LHCN-M2 (cell line): ENCODE results near the gene FARS2. TPM values are rescaled to one million over a fixed set of nuclear protein-coding genes. Genes with fewer than 3 reads are reported as not detected.
"Not testable (repeated sequence)": the region's sequence is repeated elsewhere in the genome, so short reads cannot be mapped to it uniquely, and the experiment has no call there.

Experiments used
- DNase-seq: peaks from one replicate; pipeline ENCODE4 v3.0.0-alpha.2; 2012; ENCODE audit warnings: low read depth
- total RNA-seq: library from RNA; depleted of rRNA; stranded (reverse); fragments of >200 nt; gene quantifications from 2 replicates; pipeline ENCODE4 v1.2.3, GENCODE V29; 2014

The FARS2 gene
- total RNA-seq, 1 experiment from 2014 or later, result 11.5 TPM

DNA sequence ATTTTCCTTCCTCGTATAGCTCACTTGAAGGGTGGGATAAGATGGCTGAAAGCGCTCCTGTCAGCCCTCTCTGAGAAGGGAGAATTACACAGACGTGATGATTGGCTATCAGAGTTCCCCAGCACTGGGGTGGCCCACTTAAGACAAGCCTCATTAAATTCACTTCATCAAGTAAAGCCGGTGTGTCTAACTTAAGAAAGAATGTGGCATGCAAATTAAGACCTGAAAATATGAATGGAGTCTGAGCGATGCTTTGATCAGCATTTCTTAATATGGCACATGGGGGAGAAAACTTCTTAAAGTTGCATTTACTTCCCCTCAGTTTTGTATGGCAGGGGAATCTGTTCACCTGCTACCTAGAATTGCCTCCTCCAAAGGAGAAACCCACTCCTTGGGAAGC, 369.3 kb downstream of the FARS2 start:
- DNase-seq, result no peak

DNA sequence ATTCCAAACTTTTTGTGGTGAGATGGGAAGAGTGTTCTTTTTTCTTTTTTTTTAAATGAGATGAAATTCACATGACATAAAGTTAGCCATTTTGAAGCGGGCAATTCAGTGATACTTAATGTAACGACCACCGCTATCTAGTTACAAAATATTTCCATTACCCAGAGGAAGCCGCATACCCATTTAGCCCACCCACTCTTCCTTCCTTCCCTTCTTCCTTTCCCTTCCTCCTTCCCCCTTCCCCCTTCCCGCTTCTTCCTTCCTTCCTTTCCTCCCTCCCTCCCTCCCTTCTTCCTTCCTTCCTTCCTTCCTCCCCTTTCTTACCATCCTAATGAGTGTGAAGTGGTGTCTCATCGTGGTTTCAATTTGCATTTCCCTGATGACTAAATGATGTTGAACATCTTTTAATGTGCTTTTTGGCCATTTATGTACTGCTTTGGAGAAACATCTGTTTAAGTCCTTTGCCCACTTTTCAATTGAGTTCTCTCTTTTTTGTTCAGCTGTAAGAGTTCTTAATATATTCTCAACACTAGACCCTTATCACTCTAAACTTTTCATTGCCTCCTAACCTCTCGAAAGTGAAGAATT, 371.1 kb downstream of the FARS2 start:
- peak; percentile 11 for DNase-seq

DNA sequence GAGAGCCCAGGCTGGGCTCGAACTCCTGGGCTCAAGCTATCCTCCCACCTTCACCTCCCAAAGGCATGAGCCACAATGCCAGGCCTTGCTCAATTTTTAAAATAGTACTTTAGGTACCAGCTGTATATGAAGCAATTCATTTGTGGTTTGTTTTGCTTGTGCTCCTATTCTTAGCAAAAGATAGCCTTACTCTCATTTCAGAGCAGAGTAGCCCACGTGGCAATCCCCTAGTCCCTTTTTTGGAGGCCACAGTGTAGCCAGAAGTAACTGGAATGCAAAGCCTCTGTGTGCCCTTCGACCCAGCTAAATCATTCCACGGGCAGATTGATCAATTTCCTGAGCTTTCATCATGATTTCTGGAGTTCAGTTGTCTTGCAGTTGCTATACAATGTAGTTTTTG, 373.2 kb downstream of the FARS2 start:
- no peak for DNase-seq

DNA sequence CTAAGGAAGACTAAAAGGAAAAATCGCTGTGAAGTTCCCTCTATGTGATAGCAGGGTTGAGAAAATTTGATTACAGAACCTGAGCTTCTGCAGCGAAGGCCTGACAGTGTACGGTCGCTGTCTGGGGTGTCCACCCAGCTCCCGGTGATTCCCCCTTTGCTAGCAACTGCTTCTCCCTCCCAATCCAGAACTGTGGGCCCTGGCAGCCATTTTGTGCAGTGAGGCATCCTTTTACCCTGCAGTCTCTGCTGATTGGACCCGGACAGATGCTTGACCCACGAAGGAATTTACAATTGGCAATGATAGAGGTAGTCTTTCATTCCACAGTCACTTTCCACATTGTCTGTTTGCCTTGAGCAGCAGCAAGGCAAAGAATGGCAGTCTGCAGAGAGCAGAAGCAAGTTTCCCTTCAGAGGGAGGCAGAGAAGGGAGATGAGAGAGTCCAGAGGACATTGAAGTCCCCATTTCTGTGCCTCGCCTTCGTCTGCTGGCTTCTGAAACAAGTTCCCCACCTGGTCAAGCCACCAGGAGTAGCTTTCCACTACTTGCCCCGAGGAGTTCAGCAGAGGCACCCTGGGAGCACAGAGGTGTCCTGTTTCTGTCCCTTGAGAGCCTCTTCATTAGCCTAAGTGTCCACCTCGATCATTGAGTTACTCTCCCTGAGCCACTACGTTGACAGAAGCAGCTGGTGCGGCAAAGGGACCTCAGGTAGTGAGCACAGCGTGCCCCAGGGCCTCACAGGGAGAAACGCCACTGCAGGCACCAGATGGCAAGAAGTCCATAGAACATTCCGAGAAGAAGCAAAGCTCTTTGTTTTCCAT, 375.1 kb downstream of the FARS2 start:
- DNase-seq, result no peak

DNA sequence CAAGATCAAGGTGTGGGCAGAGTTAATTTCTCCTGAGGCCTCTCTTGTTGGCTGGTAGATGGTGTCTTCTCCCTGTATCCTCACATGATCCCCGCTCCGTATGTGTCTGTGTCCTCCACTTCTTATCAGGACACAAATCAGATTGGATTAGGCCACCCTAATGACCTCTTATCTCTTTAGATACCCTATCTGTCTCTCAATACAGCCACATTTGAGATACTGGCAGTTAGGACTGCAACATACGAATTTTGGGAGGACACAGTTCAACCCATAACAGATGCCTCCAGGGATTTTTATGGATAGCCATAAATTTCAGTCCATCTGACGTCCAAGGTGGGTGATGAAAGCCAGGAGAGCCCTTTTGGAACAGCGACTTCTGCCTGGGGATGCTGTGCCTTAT, 376.4 kb downstream of the FARS2 start:
- no peak for DNase-seq

GRCh38 chr6:5638666-5639065, 377.4 kb downstream of the FARS2 start:
- DNase-seq, result no peak

DNA sequence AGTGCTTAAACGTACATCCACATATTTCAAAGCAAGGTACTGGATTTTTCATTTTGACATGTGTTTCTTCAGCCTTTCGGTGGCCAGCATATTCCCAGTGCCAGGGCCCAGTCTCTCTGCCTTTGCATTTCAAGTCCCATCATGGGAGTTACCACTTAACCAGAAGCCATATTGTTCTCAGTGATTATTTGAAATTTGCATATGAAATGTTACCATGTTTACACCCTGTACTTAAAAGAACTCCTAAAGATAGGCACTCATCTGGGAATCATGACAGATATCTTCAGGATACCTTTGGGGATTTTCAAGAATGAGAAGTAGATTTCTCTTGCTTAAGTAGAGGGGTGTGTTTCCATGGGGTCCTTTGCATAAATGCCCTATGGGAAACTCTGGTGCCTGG, 377.9 kb downstream of the FARS2 start:
- no peak for DNase-seq

GRCh38 chr6:5640614-5641013, 379.3 kb downstream of the FARS2 start:
- DNase-seq, result no peak

GRCh38 chr6:5644523-5645185, 383.3 kb downstream of the FARS2 start:
- no peak for DNase-seq

- DNase-seq, result no peak
Observed at GRCh38 chr6:5645328-5646290, 384.3 kb downstream of the FARS2 start.

DNA sequence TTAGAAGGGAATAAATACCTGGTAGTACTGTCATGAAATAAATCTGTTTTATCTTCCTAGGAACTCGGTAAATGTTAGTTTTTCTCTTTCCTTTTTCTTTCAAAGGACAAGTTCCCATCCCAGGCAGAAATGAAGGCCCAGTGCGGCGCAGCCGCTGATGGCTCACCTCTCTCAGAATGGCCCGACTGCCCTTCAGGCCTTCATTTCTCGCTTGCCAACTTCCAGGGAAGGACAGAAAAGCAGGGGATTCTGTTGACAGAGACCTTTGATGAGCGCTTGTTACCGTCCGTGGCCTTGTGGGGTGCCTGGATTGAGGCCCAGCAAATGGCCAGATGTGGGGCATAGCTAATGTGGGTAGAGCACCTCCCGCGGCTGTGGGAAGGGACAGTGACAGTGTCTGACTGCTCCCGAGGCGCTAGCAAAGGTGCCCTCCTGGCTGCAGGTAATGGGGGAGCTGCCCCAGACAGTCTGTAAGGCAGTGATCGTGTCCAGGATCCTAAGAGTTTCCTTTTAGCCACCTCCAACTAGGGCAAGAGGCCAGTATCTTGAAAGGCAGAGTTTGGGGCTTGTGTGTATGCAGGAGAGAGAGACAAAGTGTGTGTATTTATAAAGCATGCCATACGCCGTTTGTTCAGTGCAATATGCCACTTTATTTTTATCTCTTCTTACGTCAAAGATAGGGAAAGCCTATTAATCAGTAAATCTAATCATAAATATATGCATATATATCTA, 391.3 kb downstream of the FARS2 start:
- no peak for DNase-seq

DNA sequence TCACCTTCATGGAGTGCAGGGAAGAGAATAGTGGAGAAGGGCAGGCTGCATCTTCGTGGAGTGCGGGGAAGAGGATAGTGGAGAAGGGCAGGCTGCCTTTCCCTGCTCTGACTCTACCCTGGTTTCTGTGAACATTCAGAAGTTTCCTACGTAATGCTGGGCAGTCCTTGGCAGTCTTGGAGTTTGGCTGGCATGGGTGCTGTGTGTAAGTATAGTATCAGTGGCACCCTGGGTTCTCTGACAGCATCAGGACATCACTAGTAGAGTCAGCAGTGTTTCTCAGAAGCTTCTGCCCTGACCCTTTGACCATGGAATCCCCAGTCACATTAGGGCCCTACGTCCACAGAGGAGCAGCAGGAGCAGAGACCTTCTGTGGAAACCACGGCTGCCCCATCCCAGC, 392.5 kb downstream of the FARS2 start:
- no peak for DNase-seq

- no peak for DNase-seq
Observed at GRCh38 chr6:5656226-5656625, 394.9 kb downstream of the FARS2 start.

GRCh38 chr6:5656695-5657094, 395.4 kb downstream of the FARS2 start:
- not testable (repeated sequence) for DNase-seq

- no peak for DNase-seq
Observed at GRCh38 chr6:5657684-5658430, 396.5 kb downstream of the FARS2 start.

DNA sequence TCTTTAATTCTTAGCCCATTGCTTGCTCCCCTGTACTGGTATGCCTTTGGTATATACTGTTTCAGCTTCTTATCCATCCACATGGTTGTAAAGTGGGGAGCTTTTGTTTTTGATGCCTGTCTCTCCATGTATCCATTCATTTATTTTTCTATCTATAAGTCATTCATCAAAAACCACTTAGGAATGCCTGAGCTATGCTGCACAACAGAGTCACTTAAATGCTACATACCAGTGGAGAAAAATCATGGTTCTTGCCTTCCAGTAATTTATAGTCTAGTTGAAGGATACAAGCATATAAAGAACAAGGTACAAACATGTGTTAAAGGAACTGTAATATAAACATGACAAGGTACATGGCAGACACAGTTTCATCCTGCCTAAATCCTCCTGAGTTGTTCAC, 398.2 kb downstream of the FARS2 start:
- DNase-seq, result no peak

DNA sequence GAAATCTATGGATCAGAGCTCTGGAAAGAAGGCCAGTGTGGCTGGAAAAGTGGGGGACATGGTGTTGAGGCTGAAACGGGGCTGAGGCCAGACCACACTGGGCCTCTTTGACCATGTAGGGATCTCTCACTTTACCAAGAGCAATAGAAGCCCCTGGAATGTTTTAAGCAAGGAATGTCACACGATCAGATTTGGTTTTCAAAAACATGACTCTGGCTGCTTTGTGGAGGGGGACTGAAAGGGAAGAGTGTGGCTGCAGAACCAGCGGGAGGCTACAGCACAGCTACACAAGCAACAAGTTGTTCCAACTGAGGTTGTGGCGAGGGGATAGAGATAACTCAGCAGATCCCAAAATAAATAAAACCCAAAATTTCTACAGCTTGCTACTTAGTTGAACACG, 399.5 kb downstream of the FARS2 start:
- no peak for DNase-seq

GRCh38 chr6:5662797-5663196, 401.5 kb downstream of the FARS2 start:
- DNase-seq, result no peak

DNA sequence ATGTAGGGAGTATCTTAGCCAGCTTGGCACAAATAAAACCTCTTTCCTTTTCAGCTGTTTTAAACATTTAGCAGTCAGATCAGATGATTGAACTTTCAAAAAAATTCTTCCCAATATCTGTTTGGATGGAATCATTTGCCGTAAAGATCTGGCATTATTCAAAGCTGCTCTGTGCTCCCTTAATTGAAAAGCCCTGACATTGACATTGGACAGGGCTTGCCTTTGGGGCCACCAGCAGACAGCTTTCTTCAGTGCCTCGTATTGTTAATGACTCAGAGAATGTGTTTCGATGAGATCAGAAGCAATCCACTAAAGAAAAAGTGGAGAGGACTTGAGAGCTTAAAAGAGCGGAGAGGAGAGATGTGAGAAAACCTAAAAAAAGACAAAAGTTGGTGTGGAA, 401.9 kb downstream of the FARS2 start:
- no peak for DNase-seq

DNA sequence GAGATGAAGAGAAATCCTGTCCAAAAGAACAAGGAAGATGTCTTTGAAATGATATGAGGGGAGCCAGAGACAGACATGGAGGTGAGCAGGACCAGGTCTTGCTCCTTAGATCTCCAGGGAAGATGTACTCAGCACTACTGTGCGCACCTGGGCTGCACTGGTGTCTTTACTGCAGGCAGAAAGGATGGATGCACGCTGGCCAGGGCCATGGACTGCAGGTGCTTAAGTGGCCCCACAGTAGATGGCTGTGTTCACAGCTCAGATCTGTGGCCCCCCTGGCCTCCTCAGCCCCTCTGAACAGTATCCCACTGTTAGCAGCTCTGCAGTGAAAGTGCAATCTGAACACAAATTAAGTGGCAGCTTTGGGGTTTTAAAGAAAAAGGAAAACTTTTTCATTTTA, 402.4 kb downstream of the FARS2 start:
- no peak for DNase-seq
